Measurements from ENCODE around the gene NXNL2. TPM values are rescaled to one million over a fixed set of nuclear protein-coding genes. Genes with fewer than 3 reads are reported as not detected.

NXNL2 gene
- 0.52 TPM for total RNA-seq

GRCh38 chr9:88534456-88535225, at the start of gene NXNL2:
Gene NXNL2, plus strand, starts transcription at chr9:88535178. Its CDS starts 257 bp downstream, at chr9:88535435.
- peaks cover 0 to 2% (median 0%) of the 10 kb centered on the region in 3 donors for H3K9me3 ChIP-seq (ENCODE audit: control insufficient read depth in 3 of 3, low read length in 3 of 3)
- peaks cover 25 to 45% (median 41%) of the 10 kb centered on the region in 3 donors for H3K27me3 ChIP-seq (ENCODE audit: control insufficient read depth in 3 of 3, insufficient read depth in 3 of 3, low read length in 3 of 3)
- H3K27ac ChIP-seq (ENCODE audit: low read depth, low read length), result no peak within 1 kb of the TSS
- peak within 1 kb of the TSS; percentile 22 to 43 (median 35) for H3K4me3 ChIP-seq (ENCODE audit: low read length in 3 of 3)
- no peaks in the 10 kb centered on the region for H3K36me3 ChIP-seq (ENCODE audit: control insufficient read depth in 3 of 3, insufficient read depth in 3 of 3, low read length in 3 of 3)
- peaks cover 3 to 16% (median 5%) of the 10 kb centered on the region in 3 donors for H3K4me1 ChIP-seq (ENCODE audit: control insufficient read depth in 3 of 3, insufficient read depth in 3 of 3, low read length in 3 of 3)
- H3K9ac ChIP-seq (ENCODE audit: low read depth in 1 of 3, low read length in 3 of 3), result no peak within 1 kb of the TSS

DNA sequence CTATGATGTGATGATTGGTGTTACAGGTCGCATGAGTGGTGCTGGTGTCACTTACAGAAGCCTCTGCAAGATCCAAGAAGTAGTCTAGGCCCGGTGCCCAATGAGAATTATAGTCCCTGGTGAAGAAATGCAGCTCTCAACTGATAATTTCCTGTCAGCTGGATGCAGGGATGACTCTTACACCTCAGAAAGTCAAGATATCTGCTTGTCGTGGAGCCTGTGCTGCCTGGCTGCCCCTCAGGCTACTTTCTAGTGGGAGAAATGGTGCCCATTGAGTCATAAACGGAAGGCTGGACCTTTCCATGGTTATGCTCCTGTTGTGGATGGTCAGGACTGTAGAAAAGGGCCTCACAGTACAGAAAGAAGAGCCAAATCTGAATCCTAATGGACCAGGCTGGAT, 46.8 kb upstream of the NXNL2 start:
- H3K9me3 ChIP-seq (ENCODE audit: control insufficient read depth in 3 of 3, low read length in 3 of 3), result no peaks in the 10 kb centered on the region
- H3K9ac ChIP-seq (ENCODE audit: low read depth in 1 of 3, low read length in 3 of 3), result no peak overlapping the region
- H3K27me3 ChIP-seq (ENCODE audit: control insufficient read depth in 3 of 3, insufficient read depth in 3 of 3, low read length in 3 of 3), result no peaks in the 10 kb centered on the region
- H3K4me1 ChIP-seq (ENCODE audit: control insufficient read depth in 3 of 3, insufficient read depth in 3 of 3, low read length in 3 of 3), result no peaks in the 10 kb centered on the region
- no peaks in the 10 kb centered on the region for H3K36me3 ChIP-seq (ENCODE audit: control insufficient read depth in 3 of 3, insufficient read depth in 3 of 3, low read length in 3 of 3)
- no peak overlapping the region for H3K27ac ChIP-seq (ENCODE audit: low read depth, low read length)
- no peak overlapping the region for H3K4me3 ChIP-seq (ENCODE audit: low read length in 3 of 3)

- Histone ChIP-seq H3K9me3 (ENCODE audit: control insufficient read depth in 3 of 3, low read length in 3 of 3) (no peaks in the 10 kb centered on the region), H3K4me1 (ENCODE audit: control insufficient read depth in 3 of 3, insufficient read depth in 3 of 3, low read length in 3 of 3) (no peaks in the 10 kb centered on the region), H3K27ac (ENCODE audit: low read depth, low read length) (no peak overlapping the region), H3K36me3 (ENCODE audit: control insufficient read depth in 3 of 3, insufficient read depth in 3 of 3, low read length in 3 of 3) (no peaks in the 10 kb centered on the region), H3K4me3 (ENCODE audit: low read length in 3 of 3) (no peak overlapping the region), H3K27me3 (ENCODE audit: control insufficient read depth in 3 of 3, insufficient read depth in 3 of 3, low read length in 3 of 3) (no peaks in the 10 kb centered on the region), H3K9ac (ENCODE audit: low read depth in 1 of 3, low read length in 3 of 3) (no peak overlapping the region)
Observed at GRCh38 chr9:88494983-88495721, 39.8 kb upstream of the NXNL2 start.

DNA sequence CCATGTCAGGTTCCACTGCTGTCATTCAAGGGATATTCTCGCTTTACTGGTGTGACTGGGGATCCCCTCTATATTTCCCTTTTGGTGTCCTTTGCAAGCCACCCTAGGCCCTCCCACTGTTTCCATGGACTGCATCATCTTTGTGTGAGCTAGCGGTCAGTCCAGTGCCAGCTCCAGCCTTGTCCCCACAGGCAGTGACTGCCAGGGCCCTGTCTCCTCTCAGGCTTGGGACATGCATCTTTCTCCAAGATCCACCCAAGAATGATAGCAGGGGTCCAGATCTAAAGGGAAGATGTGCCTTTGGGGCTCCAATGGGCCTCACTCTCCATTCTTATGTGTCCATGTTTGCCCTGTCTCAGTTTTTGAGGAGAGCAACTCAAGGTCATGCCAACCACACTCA, 37.8 kb upstream of the NXNL2 start:
- H3K4me3 ChIP-seq (ENCODE audit: low read length in 3 of 3), result no peak overlapping the region
- no peaks in the 10 kb centered on the region for H3K27me3 ChIP-seq (ENCODE audit: control insufficient read depth in 3 of 3, insufficient read depth in 3 of 3, low read length in 3 of 3)
- H3K9ac ChIP-seq (ENCODE audit: low read depth in 1 of 3, low read length in 3 of 3), result no peak overlapping the region
- no peak overlapping the region for H3K27ac ChIP-seq (ENCODE audit: low read depth, low read length)
- no peaks in the 10 kb centered on the region for H3K9me3 ChIP-seq (ENCODE audit: control insufficient read depth in 3 of 3, low read length in 3 of 3)
- no peaks in the 10 kb centered on the region for H3K4me1 ChIP-seq (ENCODE audit: control insufficient read depth in 3 of 3, insufficient read depth in 3 of 3, low read length in 3 of 3)
- no peaks in the 10 kb centered on the region for H3K36me3 ChIP-seq (ENCODE audit: control insufficient read depth in 3 of 3, insufficient read depth in 3 of 3, low read length in 3 of 3)

GRCh38 chr9:88498880-88499279, 36.1 kb upstream of the NXNL2 start:
- no peaks in the 10 kb centered on the region for H3K36me3 ChIP-seq (ENCODE audit: control insufficient read depth in 3 of 3, insufficient read depth in 3 of 3, low read length in 3 of 3)
- no peaks in the 10 kb centered on the region for H3K9me3 ChIP-seq (ENCODE audit: control insufficient read depth in 3 of 3, low read length in 3 of 3)
- no peaks in the 10 kb centered on the region for H3K4me1 ChIP-seq (ENCODE audit: control insufficient read depth in 3 of 3, insufficient read depth in 3 of 3, low read length in 3 of 3)

GRCh38 chr9:88501086-88501485, 33.9 kb upstream of the NXNL2 start:
- H3K36me3 ChIP-seq (ENCODE audit: control insufficient read depth in 3 of 3, insufficient read depth in 3 of 3, low read length in 3 of 3), result no peaks in the 10 kb centered on the region
- no peaks in the 10 kb centered on the region for H3K9me3 ChIP-seq (ENCODE audit: control insufficient read depth in 3 of 3, low read length in 3 of 3)
- no peaks in the 10 kb centered on the region for H3K4me1 ChIP-seq (ENCODE audit: control insufficient read depth in 3 of 3, insufficient read depth in 3 of 3, low read length in 3 of 3)
- H3K27me3 ChIP-seq (ENCODE audit: control insufficient read depth in 3 of 3, insufficient read depth in 3 of 3, low read length in 3 of 3), result no peaks in the 10 kb centered on the region
- H3K4me3 ChIP-seq (ENCODE audit: low read length in 3 of 3), result no peak overlapping the region
- no peak overlapping the region for H3K27ac ChIP-seq (ENCODE audit: low read depth, low read length)
- H3K9ac ChIP-seq (ENCODE audit: low read depth in 1 of 3, low read length in 3 of 3), result no peak overlapping the region

More at GRCh38 chr9:88498880-88499279, 36.1 kb upstream of the NXNL2 start:
- H3K27me3 ChIP-seq (ENCODE audit: control insufficient read depth in 3 of 3, insufficient read depth in 3 of 3, low read length in 3 of 3), result no peaks in the 10 kb centered on the region
- no peak overlapping the region for H3K9ac ChIP-seq (ENCODE audit: low read depth in 1 of 3, low read length in 3 of 3)
- H3K4me3 ChIP-seq (ENCODE audit: low read length in 3 of 3), result no peak overlapping the region
- no peak overlapping the region for H3K27ac ChIP-seq (ENCODE audit: low read depth, low read length)

DNA sequence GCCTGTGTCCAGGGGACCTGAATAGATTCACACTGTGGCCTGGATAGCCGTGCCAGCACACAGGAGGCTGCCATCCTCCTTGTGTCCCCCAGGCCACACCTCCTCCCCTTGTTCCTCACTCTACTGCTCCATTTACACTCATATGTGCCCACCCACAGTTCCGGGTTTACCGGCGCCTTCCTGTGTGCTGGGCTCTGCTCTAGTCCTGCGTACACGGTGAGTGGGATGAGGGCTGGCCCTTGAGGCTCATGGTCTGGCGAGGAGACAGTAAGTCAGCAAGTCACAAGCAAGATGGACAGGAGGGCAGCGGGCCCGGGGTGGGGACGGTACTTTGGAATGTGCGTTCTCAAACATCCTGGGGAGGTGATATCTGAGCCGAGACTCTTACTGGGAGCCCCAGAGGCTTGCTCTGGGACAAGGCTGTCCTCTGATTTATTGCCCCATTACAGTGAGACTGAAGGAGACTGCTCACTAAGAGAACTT, 32.4 kb upstream of the NXNL2 start:
- Histone ChIP-seq H3K4me1 (ENCODE audit: control insufficient read depth in 3 of 3, insufficient read depth in 3 of 3, low read length in 3 of 3) (no peaks in the 10 kb centered on the region), H3K27ac (ENCODE audit: low read depth, low read length) (no peak overlapping the region), H3K9me3 (ENCODE audit: control insufficient read depth in 3 of 3, low read length in 3 of 3) (no peaks in the 10 kb centered on the region), H3K27me3 (ENCODE audit: control insufficient read depth in 3 of 3, insufficient read depth in 3 of 3, low read length in 3 of 3) (no peaks in the 10 kb centered on the region), H3K4me3 (ENCODE audit: low read length in 3 of 3) (no peak overlapping the region), H3K9ac (ENCODE audit: low read depth in 1 of 3, low read length in 3 of 3) (no peak overlapping the region), H3K36me3 (ENCODE audit: control insufficient read depth in 3 of 3, insufficient read depth in 3 of 3, low read length in 3 of 3) (no peaks in the 10 kb centered on the region)

DNA sequence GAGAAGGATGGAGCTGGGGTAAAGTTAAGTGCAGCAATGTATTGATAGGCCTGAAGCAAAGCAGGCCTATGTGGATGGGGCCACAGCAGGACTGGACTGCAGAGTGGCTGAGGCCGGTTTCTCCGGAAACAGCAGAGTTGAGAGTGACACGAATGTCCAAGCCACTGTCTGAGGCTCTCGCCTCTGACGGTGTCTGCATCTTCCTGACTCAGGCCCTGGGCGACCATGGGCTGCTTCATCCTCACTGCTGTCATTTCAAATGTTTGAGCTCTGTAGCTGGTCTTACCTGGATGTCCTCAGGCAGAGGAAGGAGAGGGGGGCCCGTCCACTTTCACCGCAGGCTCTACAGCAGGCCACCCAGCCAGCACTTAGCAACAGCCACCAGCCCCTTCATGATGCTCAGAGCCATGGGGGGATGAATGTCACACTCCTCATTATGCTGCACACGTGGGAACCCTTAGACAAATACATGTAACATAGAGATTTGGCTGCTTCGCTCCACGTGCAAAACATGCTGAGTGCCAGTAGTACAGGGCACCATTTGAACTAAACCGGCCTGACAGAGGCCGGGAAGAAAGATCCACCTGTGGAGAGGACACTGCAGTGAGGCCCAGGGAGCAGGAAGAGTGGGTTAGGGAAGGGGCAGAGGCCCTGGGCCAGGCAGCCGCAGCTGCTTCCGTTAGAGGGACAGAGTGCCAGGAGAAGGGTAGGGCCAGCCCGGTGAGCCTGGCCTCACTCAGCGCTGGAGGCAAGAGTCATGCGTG, 31.7 kb upstream of the NXNL2 start:
- Histone ChIP-seq H3K36me3 (ENCODE audit: control insufficient read depth in 3 of 3, insufficient read depth in 3 of 3, low read length in 3 of 3) (no peaks in the 10 kb centered on the region), H3K27ac (ENCODE audit: low read depth, low read length) (no peak overlapping the region), H3K9me3 (ENCODE audit: control insufficient read depth in 3 of 3, low read length in 3 of 3) (no peaks in the 10 kb centered on the region), H3K4me1 (ENCODE audit: control insufficient read depth in 3 of 3, insufficient read depth in 3 of 3, low read length in 3 of 3) (no peaks in the 10 kb centered on the region), H3K27me3 (ENCODE audit: control insufficient read depth in 3 of 3, insufficient read depth in 3 of 3, low read length in 3 of 3) (no peaks in the 10 kb centered on the region), H3K4me3 (ENCODE audit: low read length in 3 of 3) (no peak overlapping the region), H3K9ac (ENCODE audit: low read depth in 1 of 3, low read length in 3 of 3) (no peak overlapping the region)

DNA sequence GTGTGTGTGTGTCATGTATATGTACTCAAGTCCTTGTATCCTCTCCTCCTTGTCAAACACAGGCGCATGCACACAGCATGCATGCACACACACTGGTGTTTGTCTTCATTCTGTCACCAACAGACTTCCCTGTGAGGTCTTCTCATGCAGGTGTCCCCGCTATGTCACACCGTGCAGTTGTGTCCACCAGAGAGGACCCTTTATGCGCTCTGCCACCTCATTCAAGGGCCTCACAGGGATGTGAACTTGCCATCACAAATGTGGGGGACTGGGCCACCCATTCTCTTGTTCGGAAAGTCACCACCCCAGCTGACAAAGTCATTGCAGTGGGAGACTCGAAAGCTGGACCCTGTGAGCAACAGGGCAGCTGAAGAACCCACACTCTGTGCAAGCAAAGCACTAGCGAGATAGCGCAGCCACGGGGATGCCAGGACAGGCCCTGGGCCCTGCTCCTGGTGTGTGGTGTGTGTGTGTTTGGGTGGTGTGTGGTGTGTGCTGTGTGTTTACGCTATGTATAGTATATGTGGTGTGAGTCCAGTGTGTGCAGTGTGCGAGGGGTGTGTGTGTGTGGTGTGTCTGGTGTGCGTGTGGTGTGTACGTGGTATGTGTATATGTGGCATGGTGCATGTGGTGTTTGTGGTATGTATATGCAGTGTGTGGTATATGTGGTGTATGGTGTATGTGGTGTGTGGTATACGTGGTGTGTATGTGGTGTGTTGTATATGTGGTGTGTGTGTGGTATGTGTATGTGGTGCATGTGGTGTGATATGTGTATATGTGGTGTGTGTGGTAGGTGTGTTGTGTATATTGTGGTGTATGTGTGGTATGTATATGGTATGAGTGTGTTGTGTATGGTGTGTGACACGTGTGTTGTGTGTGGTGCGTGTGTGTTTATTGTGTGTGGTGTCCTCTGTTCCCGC, 30.9 kb upstream of the NXNL2 start:
- no peaks in the 10 kb centered on the region for H3K9me3 ChIP-seq (ENCODE audit: control insufficient read depth in 3 of 3, low read length in 3 of 3)
- no peak overlapping the region for H3K4me3 ChIP-seq (ENCODE audit: low read length in 3 of 3)
- no peak overlapping the region for H3K27ac ChIP-seq (ENCODE audit: low read depth, low read length)
- no peaks in the 10 kb centered on the region for H3K36me3 ChIP-seq (ENCODE audit: control insufficient read depth in 3 of 3, insufficient read depth in 3 of 3, low read length in 3 of 3)
- no peak overlapping the region for H3K9ac ChIP-seq (ENCODE audit: low read depth in 1 of 3, low read length in 3 of 3)
- H3K27me3 ChIP-seq (ENCODE audit: control insufficient read depth in 3 of 3, insufficient read depth in 3 of 3, low read length in 3 of 3), result no peaks in the 10 kb centered on the region
- H3K4me1 ChIP-seq (ENCODE audit: control insufficient read depth in 3 of 3, insufficient read depth in 3 of 3, low read length in 3 of 3), result no peaks in the 10 kb centered on the region

Measured in skeletal muscle tissue (tissue), 4 donors.